Measurements from ENCODE around the gene RXFP4. TPM values are rescaled to one million over a fixed set of nuclear protein-coding genes. Genes with fewer than 3 reads are reported as not detected.
"Not testable (repeated sequence)": the region's sequence is repeated elsewhere in the genome, so short reads cannot be mapped to it uniquely, and the experiment has no call there.

RXFP4 gene
- total RNA-seq (not detected), polyA plus RNA-seq (under 1 TPM in 1 of 3 donors, not detected in 2; 0.46 TPM), total RNA-seq (0 to 0.15 (median 0) reads per million in 6 experiments)

- H3K4me1 Mint-ChIP-seq: peaks cover 23 to 76% (median 66%) of the 10 kb centered on the region in 4 donors
- H3K4me3 Mint-ChIP-seq: peak within 1 kb of the TSS in 6 of 10 donors; percentile 5 to 73 (median 45)
- H3K27me3 Mint-ChIP-seq: no peaks in the 10 kb centered on the region
- peaks cover 0 to 3% (median 0%) of the 10 kb centered on the region in 3 donors for H3K36me3 Mint-ChIP-seq
- POLR2A ChIA-PET: interaction anchor here (0.6 to 6.9 kb wide), 10 partner anchors 19 to 46 kb away, joined by 3 to 83 read pairs (median 6); partner anchors contain the start of gene ARHGEF2
- DNase-seq (no peak), ATAC-seq (no peak)
- no peaks in the 10 kb centered on the region for H3K9me3 Mint-ChIP-seq
- peak within 1 kb of the TSS; percentile 64 to 96 (median 85) for H3K27ac Mint-ChIP-seq
Measured at GRCh38 chr1:155940993-155941844, at the start of gene RXFP4. Gene RXFP4, plus strand, starts transcription at chr1:155941638. Its CDS starts 72 bp downstream, at chr1:155941710.

- peaks cover 0 to 14% (median 4%) of the 10 kb centered on the region in 3 donors for H3K36me3 Mint-ChIP-seq
- peak overlapping the region in 1 of 10 donors; percentile 16 for H3K4me3 Mint-ChIP-seq
- POLR2A ChIA-PET: interaction anchor here (0.6 to 0.7 kb wide), 2 partner anchors 10 to 627 kb away, joined by 3 to 4 read pairs; no protein-coding TSS in a partner anchor
- peak overlapping the region in 8 of 10 donors; percentile 53 to 91 (median 83) for H3K27ac Mint-ChIP-seq
- ATAC-seq (no peak), DNase-seq (no peak)
- no peaks in the 10 kb centered on the region for H3K27me3 Mint-ChIP-seq
- peaks cover 7 to 15% (median 13%) of the 10 kb centered on the region in 4 donors for H3K4me1 Mint-ChIP-seq
- no peaks in the 10 kb centered on the region for H3K9me3 Mint-ChIP-seq
Measured at GRCh38 chr1:155892796-155893195, 48.6 kb upstream of the RXFP4 start.

- POLR2A ChIA-PET: interaction anchor here (0.6 to 0.7 kb wide), 4 partner anchors 9 to 628 kb away, joined by 3 to 4 read pairs (median 3); no protein-coding TSS in a partner anchor
- ATAC-seq (peak; percentile 86 to 99), DNase-seq (peak in 7 of 10 donors; percentile 3 to 51 (median 14))
- Mint-ChIP-seq H3K4me1 (peaks cover 7 to 15% (median 13%) of the 10 kb centered on the region in 4 donors), H3K27ac (peak overlapping the region; percentile 61 to 91 (median 83)), H3K27me3 (no peaks in the 10 kb centered on the region), H3K4me3 (peak overlapping the region in 6 of 10 donors; percentile 1 to 45 (median 26)), H3K36me3 (peaks cover 0 to 17% (median 6%) of the 10 kb centered on the region in 3 donors), H3K9me3 (no peaks in the 10 kb centered on the region)
Measured at GRCh38 chr1:155893389-155894142, 47.9 kb upstream of the RXFP4 start.

- POLR2A ChIA-PET, H3K9me3 Mint-ChIP-seq, H3K27me3 Mint-ChIP-seq, ATAC-seq, DNase-seq, H3K4me3 Mint-ChIP-seq: not testable (repeated sequence)
- Mint-ChIP-seq H3K36me3 (peaks cover 0 to 38% (median 16%) of the 10 kb centered on the region in 3 donors), H3K27ac (peak overlapping the region in 1 of 10 donors; percentile 34), H3K4me1 (peaks cover 7 to 19% (median 16%) of the 10 kb centered on the region in 4 donors)
Measured at GRCh38 chr1:155895617-155896016, 45.8 kb upstream of the RXFP4 start.

- POLR2A ChIA-PET: interaction anchor here (1.1 kb wide), 1 partner anchor 28 kb away, joined by 5 read pairs; no protein-coding TSS in a partner anchor
- peak overlapping the region in 1 of 10 donors; percentile 62 for H3K27ac Mint-ChIP-seq
- not testable (repeated sequence) for H3K27me3 Mint-ChIP-seq, H3K9me3 Mint-ChIP-seq, DNase-seq, ATAC-seq, H3K4me3 Mint-ChIP-seq
- peaks cover 7 to 19% (median 16%) of the 10 kb centered on the region in 4 donors for H3K4me1 Mint-ChIP-seq
- H3K36me3 Mint-ChIP-seq: peaks cover 0 to 47% (median 16%) of the 10 kb centered on the region in 3 donors
Measured at GRCh38 chr1:155896476-155896875, 45.0 kb upstream of the RXFP4 start.

- Mint-ChIP-seq H3K9me3 (no peaks in the 10 kb centered on the region), H3K27ac (peak overlapping the region in 6 of 10 donors; percentile 12 to 89 (median 48)), H3K4me3 (no peak overlapping the region), H3K4me1 (peaks cover 7 to 18% (median 15%) of the 10 kb centered on the region in 4 donors), H3K36me3 (peaks cover 0 to 57% (median 16%) of the 10 kb centered on the region in 3 donors), H3K27me3 (no peaks in the 10 kb centered on the region)
- POLR2A ChIA-PET: no interaction called here
- no peak for DNase-seq
- ATAC-seq: no peak
Measured at GRCh38 chr1:155897746-155898145, 43.7 kb upstream of the RXFP4 start.

- POLR2A ChIA-PET: interaction anchor here (0.7 kb wide), 1 partner anchor 78 kb away, joined by 3 read pairs; no protein-coding TSS in a partner anchor
- Mint-ChIP-seq H3K4me3 (no peak overlapping the region), H3K9me3 (no peaks in the 10 kb centered on the region), H3K4me1 (peaks cover 0 to 7% (median 3%) of the 10 kb centered on the region in 4 donors), H3K27me3 (no peaks in the 10 kb centered on the region), H3K27ac (peak overlapping the region in 1 of 10 donors; percentile 2), H3K36me3 (peaks cover 0 to 66% (median 16%) of the 10 kb centered on the region in 3 donors)
- ATAC-seq: no peak
- no peak for DNase-seq
Measured at GRCh38 chr1:155898888-155899287, 42.5 kb upstream of the RXFP4 start.

GRCh38 chr1:155899683-155900082 is 41.8 kb upstream of the RXFP4 start:
- Mint-ChIP-seq H3K9me3 (no peaks in the 10 kb centered on the region), H3K27ac (peak overlapping the region in 3 of 10 donors; percentile 4 to 36 (median 20)), H3K4me1 (peaks cover 0 to 6% (median 3%) of the 10 kb centered on the region in 4 donors), H3K36me3 (peaks cover 0 to 74% (median 21%) of the 10 kb centered on the region in 3 donors), H3K27me3 (no peaks in the 10 kb centered on the region), H3K4me3 (no peak overlapping the region)
- no peak for DNase-seq
- ATAC-seq: no peak
- POLR2A ChIA-PET: no interaction called here

- Mint-ChIP-seq H3K4me1 (peaks cover 0 to 6% (median 3%) of the 10 kb centered on the region in 4 donors), H3K9me3 (no peaks in the 10 kb centered on the region), H3K36me3 (peaks cover 0 to 79% (median 23%) of the 10 kb centered on the region in 3 donors), H3K27me3 (no peaks in the 10 kb centered on the region), H3K4me3 (no peak overlapping the region), H3K27ac (peak overlapping the region in 2 of 10 donors; percentile 13 to 31)
- POLR2A ChIA-PET: no interaction called here
- ATAC-seq (no peak), DNase-seq (no peak)
Measured at GRCh38 chr1:155900161-155900560, 41.3 kb upstream of the RXFP4 start.

- no peak overlapping the region for H3K4me3 Mint-ChIP-seq
- no peak for DNase-seq
- peaks cover 0 to 90% (median 22%) of the 10 kb centered on the region in 3 donors for H3K36me3 Mint-ChIP-seq
- no peak for ATAC-seq
- H3K27me3 Mint-ChIP-seq: no peaks in the 10 kb centered on the region
- peaks cover 0 to 16% (median 3%) of the 10 kb centered on the region in 4 donors for H3K4me1 Mint-ChIP-seq
- POLR2A ChIA-PET: interaction anchor here (0.5 kb wide), 1 partner anchor 331 kb away, joined by 5 read pairs; no protein-coding TSS in a partner anchor
- H3K9me3 Mint-ChIP-seq: no peaks in the 10 kb centered on the region
- peak overlapping the region in 3 of 10 donors; percentile 24 to 35 (median 27) for H3K27ac Mint-ChIP-seq
Measured at GRCh38 chr1:155904261-155904660, 37.2 kb upstream of the RXFP4 start.

- H3K9me3 Mint-ChIP-seq: no peaks in the 10 kb centered on the region
- H3K27me3 Mint-ChIP-seq: no peaks in the 10 kb centered on the region
Measured at GRCh38 chr1:155909894-155910293, 31.5 kb upstream of the RXFP4 start.

More at GRCh38 chr1:155909894-155910293, 31.5 kb upstream of the RXFP4 start:
- Mint-ChIP-seq H3K4me3 (peak overlapping the region; percentile 95 to 100 (median 98)), H3K4me1 (peaks cover 13 to 33% (median 27%) of the 10 kb centered on the region in 4 donors), H3K27ac (peak overlapping the region; percentile 56 to 99 (median 96)), H3K36me3 (peaks cover 0 to 83% (median 7%) of the 10 kb centered on the region in 3 donors)
- no peak for ATAC-seq
- POLR2A ChIA-PET: interaction anchor here (0.6 to 1.1 kb wide), 3 partner anchors 25 to 339 kb away, joined by 3 to 4 read pairs (median 3); partner anchors contain the start of gene KHDC4
- no peak for DNase-seq

Data from naive thymus-derived CD8-positive, alpha-beta T cell (primary cell).